Pancreas (tissue), 10 donors: Measurements from ENCODE around the gene EPHA4. TPM values are rescaled to one million over a fixed set of nuclear protein-coding genes. Genes with fewer than 3 reads are reported as not detected.
A peak's percentile ranks its signal among the peaks of the same experiment; 100 is the strongest.

ENCODE experiments used
- ATAC-seq, 4 donors: fragments of 200-7000 bp; cut with Tn5 transposase; one replicate each; pipeline versions ENCODE4 v1.8.0 to v1.9.1; 2020; ENCODE audit warnings: mild to moderate bottlenecking in 4 of 4, moderate library complexity in 4 of 4
- DNase-seq, 6 donors: peaks; one replicate each; pipeline ENCODE4 v3.0.0-alpha.2; 2020
- FAIRE-seq: peaks from 2 replicates; lab custom pipeline; 2012; peaks lifted over from hg19 to GRCh38; lab: Jason Lieb, UNC
- H3K27ac ChIP-seq, 4 donors: fragments of 200-600 bp; sonication (generic); 1 replicate in 3 of 4; 2 replicates in 1 of 4; pipeline versions ENCODE4 v1.5.0 to v1.8.0; 2020
- H3K27me3 ChIP-seq, 4 donors: fragments of 200-600 bp; one replicate each; pipeline ENCODE4 v1.8.0; 2021
- H3K36me3 ChIP-seq, 3 donors: fragments of 200-600 bp; sonication (generic) in 1 of 3; one replicate each; pipeline versions ENCODE4 v1.5.0 to v1.8.0; 2020 to 2021
- H3K4me1 ChIP-seq, 3 donors: fragments of 200-600 bp; one replicate each; pipeline ENCODE4 v1.8.0; 2021
- H3K4me3 ChIP-seq, 4 donors: fragments of 200-600 bp; sonication (generic) in 2 of 4; one replicate each; pipeline versions ENCODE4 v1.5.0 to v1.8.0; 2020 to 2021
- H3K9me3 ChIP-seq, 4 donors: fragments of 200-600 bp; one replicate each; pipeline ENCODE4 v1.8.0; 2021
- WGBS, 2 donors: extraction: QIAGEN DNeasy Blood & Tissue Kit; methylation state at CpG; one replicate each; pipeline ENCODE4 v1.1.7; 2013; 5-methylcytosine and 5-hydroxymethylcytosine counted together
- intact Hi-C, 3 donors: fragments of 100-400 bp; cut with DNase I; formaldehyde crosslinking; loops; one replicate each; pipeline versions ENCODE4 v1.11.1 to v1.14.2; 2022
- polyA plus RNA-seq, 2 donors: library from polyadenylated mRNA; stranded (reverse); fragments of 200-250 nt; gene quantifications; one replicate each; pipeline ENCODE4 v1.2.3, GENCODE V29; 2013
- total RNA-seq, 6 donors: library from RNA; stranded (reverse); fragmentation: NEBNext Ultra II Directional in 4 of 6; extraction: Animal tissue kit (Norgen Biotek cat#: 25700) in 4 of 6; gene quantifications; one replicate each; pipeline versions ENCODE4 v1.2.1 to v1.2.4, GENCODE V29; 2021 to 2023
- TF ChIP-seq, protein P1 (sequence below), 4 donors: fragments of 200-600 bp; sonication (generic) in 3 of 4; IDR thresholded peaks; one replicate each; pipeline versions ENCODE4 v1.5.0 to v1.8.0; 2021; ENCODE audit warnings: antibody characterized with exemption in 4 of 4
- donor health status: healthy with polysubstance abuse.
- donor health status: DM: no; HTN: no; CAD: no; lungs with moderate emphysema.
- donor health status: DM: no; HTN: no; CAD: no.
- donor health status: control.
- donor health status: control.
- donor health status: Bipolar disorder and iron deficiency.
- donor health status: DM: yes; HTN: yes; CAD: no.
- donor health status: DM: no; HTN: no; CAD: no.
- donor health status: DM: no; HTN: no; CAD: no.
- donor health status: DM: yes; HTN: yes; CAD: no.

The EPHA4 gene
- total and polyA plus RNA-seq, 8 donors: 1.1 to 2.3 (median 1.4) TPM

DNA sequence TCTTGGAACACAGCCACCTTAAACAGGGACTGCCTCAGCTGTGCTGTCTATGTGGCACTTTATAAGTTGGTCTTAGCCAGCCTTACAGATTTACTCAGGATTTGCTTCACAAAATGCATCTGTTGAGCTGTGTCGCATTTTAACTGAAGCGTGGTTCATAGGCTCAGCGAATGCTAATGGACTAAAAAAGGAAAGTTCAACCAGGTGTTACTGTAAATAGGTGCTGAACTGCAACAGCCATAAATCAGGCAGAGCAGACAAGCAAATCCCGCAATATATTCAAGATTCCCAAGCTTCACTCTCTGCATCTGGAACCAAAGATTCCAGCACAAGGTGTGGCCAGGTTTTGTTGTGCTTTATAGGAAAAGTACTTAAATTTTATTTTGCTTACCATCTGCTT, 130.0 kb downstream of the EPHA4 start:
- DNase-seq: no peak

DNA sequence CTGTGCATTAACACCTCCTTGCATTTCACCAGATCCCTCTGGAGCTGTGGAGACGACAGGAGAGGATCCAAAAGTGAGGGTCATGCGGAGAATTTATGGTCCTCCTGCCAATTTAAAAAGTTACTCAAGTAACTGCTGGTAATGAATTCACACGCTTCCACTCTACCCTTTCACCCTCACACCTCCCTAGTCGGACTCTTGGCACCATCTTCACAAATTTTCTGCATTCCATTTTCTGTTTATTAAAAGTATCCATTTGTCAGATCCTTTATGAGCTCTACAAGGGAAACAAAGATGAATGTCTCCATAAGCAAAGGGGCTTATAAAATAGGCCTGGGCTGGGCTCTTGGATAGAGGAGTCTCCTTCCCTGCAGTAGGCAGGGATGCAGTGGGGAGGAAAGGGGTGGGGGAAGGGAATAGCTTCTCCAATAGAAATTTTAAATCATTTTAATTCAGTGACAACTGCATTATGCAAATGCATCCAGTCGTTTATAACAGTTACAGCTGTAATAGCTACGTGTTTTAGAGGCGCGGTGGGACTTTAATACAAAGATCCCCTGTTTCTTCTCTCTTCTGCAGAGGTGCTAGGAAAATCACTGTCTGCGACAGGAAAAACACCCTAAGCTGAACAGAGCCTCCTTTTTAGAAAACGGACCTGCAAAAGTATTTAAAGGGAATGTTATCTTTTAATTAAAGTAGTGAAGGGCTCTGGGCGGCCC, 132.2 kb downstream of the EPHA4 start:
- no peak overlapping the region for H3K27ac ChIP-seq
- H3K9me3 ChIP-seq: no peaks in the 10 kb centered on the region
- FAIRE-seq (no peak), ATAC-seq (no peak), DNase-seq (no peak)
- TF ChIP-seq, protein P1, sequence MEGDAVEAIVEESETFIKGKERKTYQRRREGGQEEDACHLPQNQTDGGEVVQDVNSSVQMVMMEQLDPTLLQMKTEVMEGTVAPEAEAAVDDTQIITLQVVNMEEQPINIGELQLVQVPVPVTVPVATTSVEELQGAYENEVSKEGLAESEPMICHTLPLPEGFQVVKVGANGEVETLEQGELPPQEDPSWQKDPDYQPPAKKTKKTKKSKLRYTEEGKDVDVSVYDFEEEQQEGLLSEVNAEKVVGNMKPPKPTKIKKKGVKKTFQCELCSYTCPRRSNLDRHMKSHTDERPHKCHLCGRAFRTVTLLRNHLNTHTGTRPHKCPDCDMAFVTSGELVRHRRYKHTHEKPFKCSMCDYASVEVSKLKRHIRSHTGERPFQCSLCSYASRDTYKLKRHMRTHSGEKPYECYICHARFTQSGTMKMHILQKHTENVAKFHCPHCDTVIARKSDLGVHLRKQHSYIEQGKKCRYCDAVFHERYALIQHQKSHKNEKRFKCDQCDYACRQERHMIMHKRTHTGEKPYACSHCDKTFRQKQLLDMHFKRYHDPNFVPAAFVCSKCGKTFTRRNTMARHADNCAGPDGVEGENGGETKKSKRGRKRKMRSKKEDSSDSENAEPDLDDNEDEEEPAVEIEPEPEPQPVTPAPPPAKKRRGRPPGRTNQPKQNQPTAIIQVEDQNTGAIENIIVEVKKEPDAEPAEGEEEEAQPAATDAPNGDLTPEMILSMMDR (IDR thresholded peaks at IDR 0.05): no peak
- no peaks in the 10 kb centered on the region for H3K4me1 ChIP-seq
- 61 to 65% methylated on average over 11 of the region's 11 CpGs for WGBS, 2 donors
- no peak overlapping the region for H3K4me3 ChIP-seq
- H3K36me3 ChIP-seq: no peaks in the 10 kb centered on the region
- intact Hi-C loops: no loop called here
- no peaks in the 10 kb centered on the region for H3K27me3 ChIP-seq

More for the DNA sequence above, 130.0 kb downstream of the EPHA4 start:
- H3K27me3 ChIP-seq: no peaks in the 10 kb centered on the region
- H3K4me1 ChIP-seq: no peaks in the 10 kb centered on the region
- TF ChIP-seq, protein P1 (IDR thresholded peaks at IDR 0.05): no peak
- FAIRE-seq (no peak), ATAC-seq (peak in 2 of 4 donors; percentile 12 to 49)
- no peak overlapping the region for H3K27ac ChIP-seq
- 91 to 92% methylated on average over 4 of the region's 4 CpGs for WGBS, 2 donors
- no peaks in the 10 kb centered on the region for H3K9me3 ChIP-seq
- H3K36me3 ChIP-seq: no peaks in the 10 kb centered on the region
- intact Hi-C loops: no loop called here
- no peak overlapping the region for H3K4me3 ChIP-seq

DNA sequence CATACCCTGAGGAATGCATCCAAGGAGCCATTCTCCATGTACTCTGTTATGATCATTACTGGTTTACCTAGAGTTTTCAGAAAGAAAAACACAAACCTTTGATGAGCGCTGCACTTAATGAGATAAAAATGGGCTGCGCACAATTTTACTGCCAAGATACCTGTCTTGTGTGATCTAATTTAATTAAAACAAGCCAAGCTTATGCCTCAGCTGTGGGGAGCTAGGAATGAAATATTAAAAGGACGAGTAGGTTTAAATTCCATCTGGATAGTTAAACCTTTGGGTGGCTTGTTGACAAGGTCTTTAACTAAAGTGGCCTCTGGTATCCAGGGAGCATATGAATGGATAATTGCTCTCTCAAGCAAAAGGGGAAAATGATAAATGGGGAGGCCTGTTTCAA, 135.0 kb downstream of the EPHA4 start:
- Histone ChIP-seq H3K27ac (no peak overlapping the region), H3K27me3 (no peaks in the 10 kb centered on the region), H3K4me1 (no peaks in the 10 kb centered on the region), H3K4me3 (no peak overlapping the region), H3K9me3 (no peaks in the 10 kb centered on the region), H3K36me3 (no peaks in the 10 kb centered on the region)
- ATAC-seq (no peak), DNase-seq (no peak), FAIRE-seq (no peak)
- WGBS, 2 donors: 76 to 83% methylated on average over 3 of the region's 3 CpGs
- TF ChIP-seq, protein P1 (IDR thresholded peaks at IDR 0.05): no peak
- intact Hi-C loops: no loop called here

DNA sequence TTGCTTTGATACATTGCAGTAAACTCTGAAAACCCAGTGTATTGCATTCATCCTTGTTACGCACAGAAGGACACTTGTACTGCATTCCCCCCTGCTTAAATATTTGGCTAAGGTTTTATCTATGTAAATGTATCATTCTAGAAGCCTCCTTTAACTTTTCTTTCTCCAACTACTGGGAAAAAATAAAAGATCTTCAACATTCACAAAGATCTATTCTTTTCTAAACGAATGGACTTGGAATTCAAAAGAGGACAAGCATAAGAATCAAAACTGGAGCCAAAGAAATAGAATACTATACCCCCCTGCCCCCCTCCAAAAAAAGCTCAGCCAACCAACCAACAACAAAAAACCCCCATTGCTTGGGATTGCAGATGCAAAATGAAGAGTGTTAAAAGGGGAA, 136.9 kb downstream of the EPHA4 start:
- H3K4me3 ChIP-seq: no peak overlapping the region
- no peaks in the 10 kb centered on the region for H3K27me3 ChIP-seq
- no peaks in the 10 kb centered on the region for H3K36me3 ChIP-seq
- H3K4me1 ChIP-seq: no peaks in the 10 kb centered on the region
- TF ChIP-seq, protein P1 (IDR thresholded peaks at IDR 0.05): no peak
- ATAC-seq (no peak), FAIRE-seq (no peak), DNase-seq (no peak)
- WGBS, 2 donors: 43 to 46% methylated on average over 2 of the region's 2 CpGs
- H3K27ac ChIP-seq: no peak overlapping the region
- H3K9me3 ChIP-seq: no peaks in the 10 kb centered on the region
- intact Hi-C loops: no loop called here

DNA sequence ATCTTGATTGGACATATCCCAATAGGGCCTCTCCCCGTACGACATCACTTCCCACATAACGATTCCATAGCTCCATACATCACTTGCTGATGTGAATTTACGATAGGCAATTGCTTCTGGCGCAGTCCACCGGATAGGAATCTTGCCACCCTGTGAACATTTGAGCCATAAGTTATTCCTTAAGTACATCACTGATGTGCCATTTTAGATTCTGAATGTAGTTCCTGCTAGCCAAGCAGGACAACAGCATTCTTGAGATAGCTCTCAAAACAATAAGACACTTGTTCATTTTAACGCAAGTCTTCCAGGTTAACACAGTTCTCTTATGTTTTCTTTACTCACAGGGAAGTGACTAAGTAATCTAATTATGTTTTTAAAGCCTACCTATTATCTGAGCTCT, 138.0 kb downstream of the EPHA4 start:
- 89 to 92% methylated on average over 7 of the region's 7 CpGs for WGBS, 2 donors
- intact Hi-C loops: no loop called here
- Histone ChIP-seq H3K27ac (no peak overlapping the region), H3K36me3 (no peaks in the 10 kb centered on the region), H3K9me3 (no peaks in the 10 kb centered on the region), H3K4me3 (no peak overlapping the region), H3K27me3 (no peaks in the 10 kb centered on the region), H3K4me1 (no peaks in the 10 kb centered on the region)
- TF ChIP-seq, protein P1 (IDR thresholded peaks at IDR 0.05): no peak
- no peak for DNase-seq
- ATAC-seq: no peak
- FAIRE-seq: no peak
